SK-N-SH treated with all-trans-retinoic acid at 6 μM for 48 hours (cell line): ENCODE measurements around the gene NOL9.

Experiments
- ARNTL ChIP-seq: fragments of 450-650 bp; formaldehyde crosslinking; IDR thresholded peaks from 2 replicates; pipeline ENCODE4 v1.5.0; 2020; ENCODE audit warnings: low read depth, mild to moderate bottlenecking, moderate library complexity, borderline replicate concordance
- PATZ1 ChIP-seq: fragments of 250-450 bp; sonication (Bioruptor Pico); IDR thresholded peaks from 2 replicates; pipeline ENCODE4 v1.8.0; 2020; ENCODE audit warnings: mild to moderate bottlenecking, moderate library complexity, borderline replicate concordance
- POU6F1 ChIP-seq: fragments of 250-450 bp; sonication (Bioruptor Pico); IDR thresholded peaks from 2 replicates; pipeline ENCODE4 v1.8.0; 2021; ENCODE audit warnings: low read depth, mild to moderate bottlenecking, moderate library complexity, borderline replicate concordance
- SNAI2 ChIP-seq: fragments of 250-450 bp; sonication (Bioruptor Pico); IDR thresholded peaks from 2 replicates; pipeline ENCODE4 v1.5.0; 2020; ENCODE audit warnings: mild to moderate bottlenecking, moderate library complexity
- TSHZ2 ChIP-seq: fragments of 250-450 bp; sonication (Bioruptor Pico); IDR thresholded peaks from 2 replicates; pipeline ENCODE4 v1.5.0; 2020; ENCODE audit warnings: mild to moderate bottlenecking, moderate library complexity
- ZFP30 ChIP-seq: fragments of 450-650 bp; formaldehyde crosslinking; IDR thresholded peaks from 2 replicates; pipeline ENCODE4 v1.5.0; 2022; ENCODE audit warnings: mild to moderate bottlenecking, moderate library complexity

GRCh38 chr1:6519491-6519934 lies 34.8 kb downstream of the NOL9 start:
- TF ChIP-seq PATZ1 (no peak), TSHZ2 (CRISPR knock-in tag) (no peak), ZFP30 (CRISPR knock-in tag) (no peak), SNAI2 (CRISPR knock-in tag) (no peak), POU6F1 (CRISPR knock-in tag) (no peak), ARNTL (CRISPR knock-in tag) (no peak)
